Measurements from ENCODE around the gene PRR16. TPM values are rescaled to one million over a fixed set of nuclear protein-coding genes. Genes with fewer than 3 reads are reported as not detected.

Gene PRR16
- total and polyA plus RNA-seq, 9 donors, result 6.0 to 27.3 (median 16.9) TPM

DNA sequence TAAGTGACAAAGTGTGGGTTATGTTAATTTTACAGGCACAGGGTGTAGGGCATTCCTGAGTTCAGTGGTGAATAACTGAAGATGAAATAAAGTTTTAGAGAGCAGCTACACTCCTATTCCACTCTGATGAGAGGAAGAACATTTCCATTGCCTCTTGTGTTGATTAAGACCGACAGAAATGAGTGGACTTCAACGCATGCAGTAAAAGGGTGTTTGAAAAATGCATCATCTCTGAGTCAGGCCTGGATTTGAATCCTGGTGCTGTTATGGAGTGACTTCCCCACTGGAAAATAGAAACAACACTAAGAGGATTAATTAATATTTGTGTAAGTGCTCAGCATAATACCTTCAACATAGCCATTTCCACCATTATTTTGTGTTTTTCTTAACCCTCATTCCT is 86.3 kb downstream of the PRR16 start:
- Histone ChIP-seq H3K27me3 (ENCODE audit: control insufficient read depth, insufficient read depth, low read length) (no peaks in the 10 kb centered on the region), H3K4me3 (ENCODE audit: low read length) (no peak overlapping the region), H3K27ac (ENCODE audit: low read length) (no peak overlapping the region), H3K4me1 (ENCODE audit: control insufficient read depth, insufficient read depth, low read length) (no peaks in the 10 kb centered on the region), H3K9me3 (replicated peaks; ENCODE audit: control insufficient read depth, low read depth, low read length) (no peaks in the 10 kb centered on the region), H3K36me3 (ENCODE audit: control insufficient read depth, insufficient read depth, low read length) (no peaks in the 10 kb centered on the region)
- no peak for DNase-seq
- no CpG with 5 or more reads among the region's 2 CpGs for WGBS (ENCODE audit: insufficient coverage)

DNA sequence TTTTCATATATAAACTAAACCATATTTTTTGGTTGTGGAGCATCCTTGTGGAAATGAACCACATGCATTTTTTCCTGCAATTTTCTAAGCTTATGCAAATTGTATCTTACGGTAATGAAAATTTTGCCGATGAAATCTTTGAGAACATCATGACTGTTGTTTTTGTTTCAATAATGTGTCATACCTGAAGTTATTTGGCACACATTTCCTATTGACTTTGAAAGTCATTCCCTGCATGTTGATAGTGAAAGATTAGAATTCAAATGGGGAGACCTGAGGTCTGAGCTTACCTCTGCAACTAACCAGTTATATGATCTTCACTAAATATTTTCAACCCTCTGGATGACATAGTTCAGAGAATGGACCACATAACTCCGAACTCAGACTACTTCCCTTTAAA is 88.5 kb downstream of the PRR16 start:
- H3K4me1 ChIP-seq (ENCODE audit: control insufficient read depth, insufficient read depth, low read length), result no peaks in the 10 kb centered on the region
- no peaks in the 10 kb centered on the region for H3K27me3 ChIP-seq (ENCODE audit: control insufficient read depth, insufficient read depth, low read length)
- 100% methylated on average over 2 of the region's 3 CpGs for WGBS (ENCODE audit: insufficient coverage)
- H3K36me3 ChIP-seq (ENCODE audit: control insufficient read depth, insufficient read depth, low read length), result no peaks in the 10 kb centered on the region
- no peak overlapping the region for H3K4me3 ChIP-seq (ENCODE audit: low read length)
- H3K9me3 ChIP-seq (replicated peaks; ENCODE audit: control insufficient read depth, low read depth, low read length), result no peaks in the 10 kb centered on the region
- no peak for DNase-seq
- no peak overlapping the region for H3K27ac ChIP-seq (ENCODE audit: low read length)

DNA sequence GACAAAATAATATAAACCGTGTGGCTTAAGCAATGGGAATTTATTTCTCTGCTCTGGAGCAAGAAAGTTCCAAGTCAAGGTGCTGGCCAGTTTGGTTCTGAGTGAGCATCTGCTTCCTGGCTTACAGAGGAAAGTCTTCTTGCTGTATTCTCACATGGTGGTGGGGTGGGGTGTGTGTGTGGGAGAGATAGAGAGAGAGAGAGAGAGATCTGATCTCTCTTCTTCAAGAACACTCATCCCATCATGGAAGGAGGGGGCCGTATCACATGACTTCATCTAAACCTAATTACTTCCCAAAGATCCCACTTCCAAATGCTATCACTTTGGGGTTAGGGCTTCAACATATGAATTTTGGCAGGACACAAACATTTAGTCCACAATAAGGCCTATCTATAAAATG is 91.2 kb downstream of the PRR16 start:
- H3K4me1 ChIP-seq (ENCODE audit: control insufficient read depth, insufficient read depth, low read length), result no peaks in the 10 kb centered on the region
- 86% methylated on average over 1 of the region's 2 CpGs for WGBS (ENCODE audit: insufficient coverage)
- no peaks in the 10 kb centered on the region for H3K9me3 ChIP-seq (replicated peaks; ENCODE audit: control insufficient read depth, low read depth, low read length)
- no peak overlapping the region for H3K4me3 ChIP-seq (ENCODE audit: low read length)
- H3K27ac ChIP-seq (ENCODE audit: low read length), result no peak overlapping the region
- no peak for DNase-seq
- H3K36me3 ChIP-seq (ENCODE audit: control insufficient read depth, insufficient read depth, low read length), result no peaks in the 10 kb centered on the region
- no peaks in the 10 kb centered on the region for H3K27me3 ChIP-seq (ENCODE audit: control insufficient read depth, insufficient read depth, low read length)

GRCh38 chr5:120564013-120564412 is 99.9 kb downstream of the PRR16 start:
- Histone ChIP-seq H3K9me3 (replicated peaks; ENCODE audit: control insufficient read depth, low read depth, low read length) (no peaks in the 10 kb centered on the region), H3K4me3 (ENCODE audit: low read length) (no peak overlapping the region), H3K27ac (ENCODE audit: low read length) (no peak overlapping the region), H3K27me3 (ENCODE audit: control insufficient read depth, insufficient read depth, low read length) (no peaks in the 10 kb centered on the region), H3K4me1 (ENCODE audit: control insufficient read depth, insufficient read depth, low read length) (no peaks in the 10 kb centered on the region), H3K36me3 (ENCODE audit: control insufficient read depth, insufficient read depth, low read length) (no peaks in the 10 kb centered on the region)
- no peak for DNase-seq
- 86% methylated on average over 4 of the region's 4 CpGs for WGBS (ENCODE audit: insufficient coverage)

- Histone ChIP-seq H3K27ac (ENCODE audit: low read length) (no peak overlapping the region), H3K9me3 (replicated peaks; ENCODE audit: control insufficient read depth, low read depth, low read length) (no peaks in the 10 kb centered on the region), H3K36me3 (ENCODE audit: control insufficient read depth, insufficient read depth, low read length) (no peaks in the 10 kb centered on the region), H3K4me1 (ENCODE audit: control insufficient read depth, insufficient read depth, low read length) (no peaks in the 10 kb centered on the region), H3K4me3 (ENCODE audit: low read length) (no peak overlapping the region), H3K27me3 (ENCODE audit: control insufficient read depth, insufficient read depth, low read length) (no peaks in the 10 kb centered on the region)
- no peak for DNase-seq
- no CpG with 5 or more reads among the region's 1 CpG for WGBS (ENCODE audit: insufficient coverage)
Measured at GRCh38 chr5:120567066-120567465, 103.0 kb downstream of the PRR16 start.

DNA sequence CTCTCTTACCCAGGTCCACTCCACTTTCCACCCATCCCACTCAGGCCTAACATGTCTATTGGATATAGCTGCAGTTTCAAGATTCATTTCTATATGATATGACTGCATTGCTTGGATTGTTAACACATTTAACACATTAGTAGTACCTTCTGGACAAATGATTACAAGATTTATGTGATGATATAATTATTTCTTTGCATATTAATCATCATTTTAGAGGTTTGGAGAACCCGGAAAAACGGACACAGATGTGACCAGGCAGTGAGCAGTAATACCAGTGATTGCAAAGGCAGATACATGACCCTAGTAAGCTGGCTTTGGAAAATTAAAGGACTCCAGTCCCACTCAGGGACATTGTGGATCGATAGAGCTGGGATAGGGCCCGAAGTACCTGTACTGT is 103.8 kb downstream of the PRR16 start:
- no peak for DNase-seq
- Histone ChIP-seq H3K9me3 (replicated peaks; ENCODE audit: control insufficient read depth, low read depth, low read length) (no peaks in the 10 kb centered on the region), H3K27me3 (ENCODE audit: control insufficient read depth, insufficient read depth, low read length) (no peaks in the 10 kb centered on the region), H3K27ac (ENCODE audit: low read length) (no peak overlapping the region), H3K36me3 (ENCODE audit: control insufficient read depth, insufficient read depth, low read length) (no peaks in the 10 kb centered on the region), H3K4me1 (ENCODE audit: control insufficient read depth, insufficient read depth, low read length) (no peaks in the 10 kb centered on the region), H3K4me3 (ENCODE audit: low read length) (no peak overlapping the region)
- 80% methylated on average over 2 of the region's 4 CpGs for WGBS (ENCODE audit: insufficient coverage)

- no peak for DNase-seq
- no peak overlapping the region for H3K27ac ChIP-seq (ENCODE audit: low read length)
- no peaks in the 10 kb centered on the region for H3K27me3 ChIP-seq (ENCODE audit: control insufficient read depth, insufficient read depth, low read length)
- no peaks in the 10 kb centered on the region for H3K36me3 ChIP-seq (ENCODE audit: control insufficient read depth, insufficient read depth, low read length)
- H3K4me1 ChIP-seq (ENCODE audit: control insufficient read depth, insufficient read depth, low read length), result no peaks in the 10 kb centered on the region
- H3K4me3 ChIP-seq (ENCODE audit: low read length), result no peak overlapping the region
- H3K9me3 ChIP-seq (replicated peaks; ENCODE audit: control insufficient read depth, low read depth, low read length), result no peaks in the 10 kb centered on the region
Measured at GRCh38 chr5:120568711-120569110, 104.6 kb downstream of the PRR16 start.

GRCh38 chr5:120576588-120576987 is 112.5 kb downstream of the PRR16 start:
- Histone ChIP-seq H3K27ac (ENCODE audit: low read length) (no peak overlapping the region), H3K36me3 (ENCODE audit: control insufficient read depth, insufficient read depth, low read length) (no peaks in the 10 kb centered on the region), H3K9me3 (replicated peaks; ENCODE audit: control insufficient read depth, low read depth, low read length) (no peaks in the 10 kb centered on the region), H3K27me3 (ENCODE audit: control insufficient read depth, insufficient read depth, low read length) (no peaks in the 10 kb centered on the region), H3K4me1 (ENCODE audit: control insufficient read depth, insufficient read depth, low read length) (no peaks in the 10 kb centered on the region), H3K4me3 (ENCODE audit: low read length) (no peak overlapping the region)
- no CpG with 5 or more reads among the region's 1 CpG for WGBS (ENCODE audit: insufficient coverage)
- no peak for DNase-seq

DNA sequence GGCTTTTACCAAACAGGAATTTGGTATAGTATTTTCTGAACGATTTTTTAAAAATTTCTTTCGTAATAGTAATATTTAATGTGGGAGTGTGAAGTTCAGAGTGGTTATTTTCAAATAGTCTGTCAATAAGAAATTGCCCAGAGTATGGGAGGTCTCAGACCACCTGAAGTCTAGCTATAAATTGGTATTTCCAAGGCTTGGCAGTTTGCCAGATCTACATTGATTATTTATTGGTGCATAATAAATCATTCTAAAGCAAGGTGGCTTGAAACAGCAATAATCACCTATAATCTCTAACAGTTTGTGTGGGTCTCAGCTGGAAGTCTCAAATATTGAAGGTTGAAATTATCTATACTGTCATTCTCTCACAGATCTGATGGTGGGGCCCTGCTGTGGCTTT is 118.5 kb downstream of the PRR16 start:
- no peaks in the 10 kb centered on the region for H3K27me3 ChIP-seq (ENCODE audit: control insufficient read depth, insufficient read depth, low read length)
- no CpG with 5 or more reads among the region's 2 CpGs for WGBS (ENCODE audit: insufficient coverage)
- H3K4me3 ChIP-seq (ENCODE audit: low read length), result no peak overlapping the region
- no peak overlapping the region for H3K27ac ChIP-seq (ENCODE audit: low read length)
- H3K36me3 ChIP-seq (ENCODE audit: control insufficient read depth, insufficient read depth, low read length), result no peaks in the 10 kb centered on the region
- no peaks in the 10 kb centered on the region for H3K4me1 ChIP-seq (ENCODE audit: control insufficient read depth, insufficient read depth, low read length)
- no peak for DNase-seq
- H3K9me3 ChIP-seq (replicated peaks; ENCODE audit: control insufficient read depth, low read depth, low read length), result no peaks in the 10 kb centered on the region

DNA sequence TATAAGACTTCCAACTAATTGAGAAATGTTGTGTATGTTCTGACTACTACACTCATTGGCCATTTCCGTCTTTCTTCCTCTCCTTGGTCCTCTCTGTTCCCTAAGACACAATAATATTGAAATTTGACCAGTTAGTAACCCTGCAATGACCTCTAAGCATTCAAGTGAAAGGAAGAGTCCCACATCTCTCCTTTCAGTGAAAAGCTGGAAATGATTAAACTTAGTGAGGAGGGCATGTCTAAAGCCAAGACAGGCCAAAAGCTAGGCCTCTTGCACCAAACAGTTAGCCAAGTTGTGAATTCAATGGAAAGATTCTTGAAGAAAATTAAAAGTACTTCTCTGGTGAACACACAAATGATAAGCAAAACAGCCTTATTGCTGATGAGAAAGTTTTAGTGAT is 122.5 kb downstream of the PRR16 start:
- no peaks in the 10 kb centered on the region for H3K36me3 ChIP-seq (ENCODE audit: control insufficient read depth, insufficient read depth, low read length)
- H3K27ac ChIP-seq (ENCODE audit: low read length), result no peak overlapping the region
- H3K4me3 ChIP-seq (ENCODE audit: low read length), result no peak overlapping the region
- no peaks in the 10 kb centered on the region for H3K9me3 ChIP-seq (replicated peaks; ENCODE audit: control insufficient read depth, low read depth, low read length)
- H3K27me3 ChIP-seq (ENCODE audit: control insufficient read depth, insufficient read depth, low read length), result no peaks in the 10 kb centered on the region
- no peak for DNase-seq
- no CpG with 5 or more reads among the region's 1 CpG for WGBS (ENCODE audit: insufficient coverage)
- no peaks in the 10 kb centered on the region for H3K4me1 ChIP-seq (ENCODE audit: control insufficient read depth, insufficient read depth, low read length)

- Histone ChIP-seq H3K27ac (ENCODE audit: low read length) (no peak overlapping the region), H3K27me3 (ENCODE audit: control insufficient read depth, insufficient read depth, low read length) (no peaks in the 10 kb centered on the region), H3K36me3 (ENCODE audit: control insufficient read depth, insufficient read depth, low read length) (no peaks in the 10 kb centered on the region), H3K4me1 (ENCODE audit: control insufficient read depth, insufficient read depth, low read length) (no peaks in the 10 kb centered on the region), H3K9me3 (replicated peaks; ENCODE audit: control insufficient read depth, low read depth, low read length) (no peaks in the 10 kb centered on the region), H3K4me3 (ENCODE audit: low read length) (no peak overlapping the region)
- no CpG with 5 or more reads among the region's 2 CpGs for WGBS (ENCODE audit: insufficient coverage)
- DNase-seq, result no peak
Measured at GRCh38 chr5:120591911-120592310, 127.8 kb downstream of the PRR16 start.
